Measurements from ENCODE around the gene SV2C.

DNA sequence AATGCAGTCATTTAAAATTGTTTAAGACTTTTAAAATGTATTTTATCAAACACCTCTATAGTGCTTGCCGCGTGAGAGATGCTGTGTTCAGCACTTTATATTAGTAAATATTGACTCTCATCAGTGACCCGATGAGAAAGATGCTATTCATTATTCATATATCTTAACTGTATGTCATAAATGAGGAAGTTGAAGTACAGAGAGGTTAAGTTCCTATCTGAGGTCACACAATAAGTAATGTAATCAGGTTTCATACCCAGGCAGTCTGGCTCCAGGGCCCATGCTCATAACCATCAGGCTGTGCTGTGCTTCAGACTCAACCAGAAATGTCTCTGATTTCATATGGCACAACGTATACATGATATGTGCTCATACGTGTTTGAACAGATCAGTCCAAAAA lies 119.0 kb downstream of the SV2C start:
- TF ChIP-seq, protein P1, sequence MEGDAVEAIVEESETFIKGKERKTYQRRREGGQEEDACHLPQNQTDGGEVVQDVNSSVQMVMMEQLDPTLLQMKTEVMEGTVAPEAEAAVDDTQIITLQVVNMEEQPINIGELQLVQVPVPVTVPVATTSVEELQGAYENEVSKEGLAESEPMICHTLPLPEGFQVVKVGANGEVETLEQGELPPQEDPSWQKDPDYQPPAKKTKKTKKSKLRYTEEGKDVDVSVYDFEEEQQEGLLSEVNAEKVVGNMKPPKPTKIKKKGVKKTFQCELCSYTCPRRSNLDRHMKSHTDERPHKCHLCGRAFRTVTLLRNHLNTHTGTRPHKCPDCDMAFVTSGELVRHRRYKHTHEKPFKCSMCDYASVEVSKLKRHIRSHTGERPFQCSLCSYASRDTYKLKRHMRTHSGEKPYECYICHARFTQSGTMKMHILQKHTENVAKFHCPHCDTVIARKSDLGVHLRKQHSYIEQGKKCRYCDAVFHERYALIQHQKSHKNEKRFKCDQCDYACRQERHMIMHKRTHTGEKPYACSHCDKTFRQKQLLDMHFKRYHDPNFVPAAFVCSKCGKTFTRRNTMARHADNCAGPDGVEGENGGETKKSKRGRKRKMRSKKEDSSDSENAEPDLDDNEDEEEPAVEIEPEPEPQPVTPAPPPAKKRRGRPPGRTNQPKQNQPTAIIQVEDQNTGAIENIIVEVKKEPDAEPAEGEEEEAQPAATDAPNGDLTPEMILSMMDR (IDR thresholded peaks at IDR 0.05; ENCODE audit: low read depth, low read length) = no peak
- no peak for TF ChIP-seq EZH2phosphoT487 (IDR thresholded peaks at IDR 0.05; ENCODE audit: low read depth)
